ENCODE results near the gene EFCAB5.
"Not testable (repeated sequence)": the region's sequence is repeated elsewhere in the genome, so short reads cannot be mapped to it uniquely, and the experiment has no call there.

The EFCAB5 gene

GRCh38 chr17:29954405-29954804 lies 13.0 kb downstream of the EFCAB5 start:
- TF ChIP-seq JUND (IDR thresholded peaks at IDR 0.05; ENCODE audit: low read depth), result no peak
- in situ Hi-C loops (cut with HindIII; ENCODE audit: low pct_unique_long_range_greater_than_20kb, low sequenced_read_pairs), result no loop called here
- no peak for DNase-seq (ENCODE audit: low read depth in 1 of 2, low spot score in 1 of 2)

- DNase-seq (ENCODE audit: low read depth in 1 of 2, low spot score in 1 of 2), result no peak
These were observed 14.8 kb downstream of the EFCAB5 start for GRCh38 chr17:29956225-29956624.

GRCh38 chr17:29957488-29957887 lies 16.1 kb downstream of the EFCAB5 start:
- DNase-seq (ENCODE audit: low read depth in 1 of 2, low spot score in 1 of 2); in situ Hi-C loops (cut with HindIII; ENCODE audit: low pct_unique_long_range_greater_than_20kb, low sequenced_read_pairs): not testable (repeated sequence)

More at GRCh38 chr17:29956225-29956624, 14.8 kb downstream of the EFCAB5 start:
- TF ChIP-seq JUND (IDR thresholded peaks at IDR 0.05; ENCODE audit: low read depth), result no peak
- in situ Hi-C loops (cut with HindIII; ENCODE audit: low pct_unique_long_range_greater_than_20kb, low sequenced_read_pairs), result no loop called here

GRCh38 chr17:29958947-29959657 lies 17.7 kb downstream of the EFCAB5 start:
- peak in 1 of 2 experiments; percentile 69 for DNase-seq (ENCODE audit: low read depth in 1 of 2, low spot score in 1 of 2)
- in situ Hi-C loops (cut with HindIII; ENCODE audit: low pct_unique_long_range_greater_than_20kb, low sequenced_read_pairs), result no loop called here

GRCh38 chr17:29959658-29960337 lies 18.4 kb downstream of the EFCAB5 start:
- no peak for TF ChIP-seq JUND (IDR thresholded peaks at IDR 0.05; ENCODE audit: low read depth)

More at GRCh38 chr17:29958947-29959657, 17.7 kb downstream of the EFCAB5 start:
- no peak for TF ChIP-seq JUND (IDR thresholded peaks at IDR 0.05; ENCODE audit: low read depth)

GRCh38 chr17:29962656-29963055 lies 21.2 kb downstream of the EFCAB5 start:
- no peak for TF ChIP-seq JUND (IDR thresholded peaks at IDR 0.05; ENCODE audit: low read depth)
- no peak for DNase-seq (ENCODE audit: low read depth in 1 of 2, low spot score in 1 of 2)
- in situ Hi-C loops (cut with HindIII; ENCODE audit: low pct_unique_long_range_greater_than_20kb, low sequenced_read_pairs), result no loop called here

More at GRCh38 chr17:29959658-29960337, 18.4 kb downstream of the EFCAB5 start:
- in situ Hi-C loops (cut with HindIII; ENCODE audit: low pct_unique_long_range_greater_than_20kb, low sequenced_read_pairs), result no loop called here
- DNase-seq (ENCODE audit: low read depth in 1 of 2, low spot score in 1 of 2), result peak in 1 of 2 experiments; percentile 53

- no peak for TF ChIP-seq JUND (IDR thresholded peaks at IDR 0.05; ENCODE audit: low read depth)
- in situ Hi-C loops (cut with HindIII; ENCODE audit: low pct_unique_long_range_greater_than_20kb, low sequenced_read_pairs), result no loop called here
- DNase-seq (ENCODE audit: low read depth in 1 of 2, low spot score in 1 of 2), result no peak
These were observed 26.8 kb downstream of the EFCAB5 start for GRCh38 chr17:29968271-29968670.

GRCh38 chr17:29972277-29972676 lies 30.8 kb downstream of the EFCAB5 start:
- in situ Hi-C loops (cut with HindIII; ENCODE audit: low pct_unique_long_range_greater_than_20kb, low sequenced_read_pairs), result no loop called here
- TF ChIP-seq JUND (IDR thresholded peaks at IDR 0.05; ENCODE audit: low read depth), result no peak
- DNase-seq (ENCODE audit: low read depth in 1 of 2, low spot score in 1 of 2), result no peak

- no peak for TF ChIP-seq JUND (IDR thresholded peaks at IDR 0.05; ENCODE audit: low read depth)
- in situ Hi-C loops (cut with HindIII; ENCODE audit: low pct_unique_long_range_greater_than_20kb, low sequenced_read_pairs), result no loop called here
- no peak for DNase-seq (ENCODE audit: low read depth in 1 of 2, low spot score in 1 of 2)
These were observed 31.6 kb downstream of the EFCAB5 start for GRCh38 chr17:29973005-29973404.

- DNase-seq (ENCODE audit: low read depth in 1 of 2, low spot score in 1 of 2), result no peak
- in situ Hi-C loops (cut with HindIII; ENCODE audit: low pct_unique_long_range_greater_than_20kb, low sequenced_read_pairs), result no loop called here
- no peak for TF ChIP-seq JUND (IDR thresholded peaks at IDR 0.05; ENCODE audit: low read depth)
These were observed 36.4 kb downstream of the EFCAB5 start for GRCh38 chr17:29977836-29978235.

- TF ChIP-seq JUND (IDR thresholded peaks at IDR 0.05; ENCODE audit: low read depth), result no peak
- DNase-seq (ENCODE audit: low read depth in 1 of 2, low spot score in 1 of 2), result no peak
- in situ Hi-C loops (cut with HindIII; ENCODE audit: low pct_unique_long_range_greater_than_20kb, low sequenced_read_pairs), result no loop called here
These were observed 38.8 kb downstream of the EFCAB5 start for GRCh38 chr17:29980261-29980660.

GRCh38 chr17:29982991-29983653 lies 41.7 kb downstream of the EFCAB5 start:
- in situ Hi-C loops (cut with HindIII; ENCODE audit: low pct_unique_long_range_greater_than_20kb, low sequenced_read_pairs), result no loop called here
- no peak for TF ChIP-seq JUND (IDR thresholded peaks at IDR 0.05; ENCODE audit: low read depth)
- DNase-seq (ENCODE audit: low read depth in 1 of 2, low spot score in 1 of 2), result no peak

GRCh38 chr17:29996458-29996857 lies 55.0 kb downstream of the EFCAB5 start:
- no peak for TF ChIP-seq JUND (IDR thresholded peaks at IDR 0.05; ENCODE audit: low read depth)

More at GRCh38 chr17:29996458-29996857, 55.0 kb downstream of the EFCAB5 start:
- in situ Hi-C loops (cut with HindIII; ENCODE audit: low pct_unique_long_range_greater_than_20kb, low sequenced_read_pairs), result no loop called here
- DNase-seq (ENCODE audit: low read depth in 1 of 2, low spot score in 1 of 2), result no peak

Measured in T47D (cell line).